Right lobe of liver (tissue), 6 donors: Measurements from ENCODE around the gene PSMC3IP. TPM values are rescaled to one million over a fixed set of nuclear protein-coding genes. Genes with fewer than 3 reads are reported as not detected.
A peak's percentile ranks its signal among the peaks of the same experiment; 100 is the strongest.

Source experiments
- ATAC-seq, 4 donors: fragments of 200-7000 bp; cut with Tn5 transposase; one replicate each; pipeline ENCODE4 v1.9.1; 2020; ENCODE audit warnings: mild to moderate bottlenecking in 4 of 4, moderate library complexity in 4 of 4
- DNase-seq, 3 donors: peaks; one replicate each; pipeline ENCODE4 v3.0.0-alpha.2; 2020
- H3K27ac ChIP-seq, 3 donors: fragments of 200-600 bp; one replicate each; pipeline ENCODE4 v1.8.0; 2022
- H3K27me3 ChIP-seq, 2 donors: fragments of 200-600 bp; one replicate each; pipeline ENCODE4 v1.8.0; 2022
- H3K36me3 ChIP-seq, 4 donors: fragments of 200-600 bp; sonication (generic) in 1 of 4; one replicate each; pipeline versions ENCODE4 v1.5.1 to v1.8.0; 2017 to 2022; ENCODE audit warnings: control low read depth in 1 of 4
- H3K4me1 ChIP-seq, 4 donors: fragments of 200-600 bp; sonication (generic) in 1 of 4; one replicate each; pipeline versions ENCODE4 v1.5.1 to v1.8.0; 2017 to 2022; ENCODE audit warnings: control low read depth in 1 of 4
- H3K4me3 ChIP-seq, 3 donors: fragments of 200-600 bp; one replicate each; pipeline ENCODE4 v1.8.0; 2022
- H3K9me3 ChIP-seq, 4 donors: fragments of 200-600 bp; sonication (generic) in 1 of 4; one replicate each; pipeline versions ENCODE4 v1.5.1 to v1.8.0; 2017 to 2022; ENCODE audit warnings: control low read depth in 1 of 4
- POLR2A ChIP-seq: fragments of 450-650 bp; IDR thresholded peaks from one replicate; pipeline ENCODE4 v1.6.1; 2017; ENCODE audit warnings: antibody characterized with exemption, mild to moderate bottlenecking
- WGBS: methylation state at CpG from one replicate; pipeline ENCODE4 v1.1.6; 2018; ENCODE audit warnings: low coverage, low lambda C conversion rate; ENCODE audit not compliant: insufficient coverage; ENCODE audit errors: missing lambda C conversion rate; 5-methylcytosine and 5-hydroxymethylcytosine counted together
- intact Hi-C, 2 donors: fragments of 100-400 bp; cut with DNase I; formaldehyde crosslinking; loops; one replicate each; pipeline versions ENCODE4 v1.11.2 to v1.14.1; 2022
- total RNA-seq, 6 experiments: library from RNA; depleted of rRNA in 2 of 6; stranded (reverse); fragments of >200 nt in 2 of 6; fragmentation: NEBNext Ultra II Directional in 3 of 6; extraction: Animal tissue kit (Norgen Biotek cat#: 25700) in 3 of 6; gene quantifications; one replicate each; pipeline versions ENCODE4 v1.1.0 to v1.2.4, GENCODE V29; 2016 to 2023
- TF ChIP-seq, protein P1 (sequence below), 4 donors: fragments of 200-600 bp in 3 of 4; fragments of 450-650 bp in 1 of 4; IDR thresholded peaks; one replicate each; pipeline versions ENCODE4 v1.5.1 to v1.8.0; 2016 to 2022; ENCODE audit warnings: antibody characterized with exemption in 4 of 4, mild to moderate bottlenecking in 2 of 4
- donor health status: DM: no; HTN: yes; CAD: no.
- donor health status: DM: no; HTN: no; CAD: no.
- donor health status: DM: no; HTN: no; CAD: no.
- donor health status: DM: no; HTN: yes; CAD: no.
- donor health status: DM: no; HTN: yes; CAD: no.

The PSMC3IP gene
- total RNA-seq, 6 experiments from 2014 or later = 0.26 to 2.4 (median 0.76) TPM

DNA sequence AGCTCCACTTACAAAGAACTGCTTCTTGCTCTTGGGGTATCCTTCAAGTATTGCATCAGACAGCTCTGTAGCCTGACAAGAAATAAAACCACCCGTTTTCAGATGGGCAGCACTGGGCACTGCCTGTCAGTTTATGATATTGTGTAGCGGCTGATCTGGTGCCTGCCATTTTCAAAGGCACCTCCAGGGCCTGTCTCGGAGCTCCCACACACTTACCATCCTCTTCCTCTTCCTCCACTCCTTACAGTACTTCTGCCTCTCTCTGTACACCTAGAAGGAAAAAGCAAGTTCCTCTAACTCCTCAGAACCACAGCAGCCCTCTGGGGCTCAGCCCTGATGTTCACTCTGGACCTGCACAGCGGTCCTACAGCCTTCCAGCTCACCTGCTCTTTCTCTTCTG, 4.4 kb downstream of the PSMC3IP start:
- WGBS = 63% methylated on average over 3 of the region's 4 CpGs
- Histone ChIP-seq H3K4me3 (no peak overlapping the region), H3K4me1 (peaks cover 0 to 36% (median 10%) of the 10 kb centered on the region in 4 donors), H3K9me3 (no peaks in the 10 kb centered on the region), H3K27me3 (no peaks in the 10 kb centered on the region), H3K36me3 (peaks cover 11 to 57% (median 28%) of the 10 kb centered on the region in 4 donors), H3K27ac (no peak overlapping the region)
- ATAC-seq (no peak), DNase-seq (no peak)
- TF ChIP-seq, protein P1, sequence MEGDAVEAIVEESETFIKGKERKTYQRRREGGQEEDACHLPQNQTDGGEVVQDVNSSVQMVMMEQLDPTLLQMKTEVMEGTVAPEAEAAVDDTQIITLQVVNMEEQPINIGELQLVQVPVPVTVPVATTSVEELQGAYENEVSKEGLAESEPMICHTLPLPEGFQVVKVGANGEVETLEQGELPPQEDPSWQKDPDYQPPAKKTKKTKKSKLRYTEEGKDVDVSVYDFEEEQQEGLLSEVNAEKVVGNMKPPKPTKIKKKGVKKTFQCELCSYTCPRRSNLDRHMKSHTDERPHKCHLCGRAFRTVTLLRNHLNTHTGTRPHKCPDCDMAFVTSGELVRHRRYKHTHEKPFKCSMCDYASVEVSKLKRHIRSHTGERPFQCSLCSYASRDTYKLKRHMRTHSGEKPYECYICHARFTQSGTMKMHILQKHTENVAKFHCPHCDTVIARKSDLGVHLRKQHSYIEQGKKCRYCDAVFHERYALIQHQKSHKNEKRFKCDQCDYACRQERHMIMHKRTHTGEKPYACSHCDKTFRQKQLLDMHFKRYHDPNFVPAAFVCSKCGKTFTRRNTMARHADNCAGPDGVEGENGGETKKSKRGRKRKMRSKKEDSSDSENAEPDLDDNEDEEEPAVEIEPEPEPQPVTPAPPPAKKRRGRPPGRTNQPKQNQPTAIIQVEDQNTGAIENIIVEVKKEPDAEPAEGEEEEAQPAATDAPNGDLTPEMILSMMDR (IDR thresholded peaks at IDR 0.05) = no peak
- no peak for TF ChIP-seq POLR2A
- intact Hi-C loops = no loop called here

DNA sequence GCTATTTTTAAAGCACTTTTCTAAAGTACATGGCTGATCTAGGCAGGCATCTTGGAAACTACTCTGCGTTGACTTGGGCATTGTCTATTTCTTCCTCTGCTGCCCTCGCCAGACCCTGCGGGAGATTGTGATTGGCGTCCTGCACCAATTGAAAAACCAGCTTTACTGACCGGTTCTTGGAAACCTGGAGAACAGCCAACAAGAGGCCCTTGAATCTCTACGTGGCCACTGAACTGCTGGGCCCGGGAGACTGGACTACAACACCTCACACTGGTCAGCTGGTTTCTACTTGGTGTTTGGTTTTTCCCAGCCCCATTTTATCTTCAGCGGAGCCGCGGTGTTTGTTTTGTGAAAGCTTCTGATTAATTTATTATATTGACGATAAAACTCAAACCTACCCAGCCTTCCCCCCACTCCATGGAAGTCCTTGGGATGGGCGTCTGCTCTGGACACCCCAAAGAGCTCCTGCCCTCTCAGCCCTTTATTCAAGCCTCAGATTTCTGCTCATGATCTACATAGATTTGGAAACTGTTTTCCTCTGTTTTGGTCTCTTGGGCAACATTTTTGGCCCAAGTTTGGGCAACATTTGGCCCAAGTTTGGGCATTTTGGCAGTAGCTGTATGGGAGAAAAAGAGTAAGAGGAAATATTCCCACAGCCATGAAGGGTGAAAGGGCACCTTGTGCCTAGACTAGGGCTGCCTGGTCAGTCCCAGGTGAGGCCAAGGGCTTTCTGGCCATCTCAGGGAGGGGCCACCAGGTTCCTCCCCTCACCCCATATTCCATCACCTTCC, 5.9 kb downstream of the PSMC3IP start:
- H3K9me3 ChIP-seq = no peaks in the 10 kb centered on the region
- peak in 1 of 3 donors; percentile 62 for DNase-seq

DNA sequence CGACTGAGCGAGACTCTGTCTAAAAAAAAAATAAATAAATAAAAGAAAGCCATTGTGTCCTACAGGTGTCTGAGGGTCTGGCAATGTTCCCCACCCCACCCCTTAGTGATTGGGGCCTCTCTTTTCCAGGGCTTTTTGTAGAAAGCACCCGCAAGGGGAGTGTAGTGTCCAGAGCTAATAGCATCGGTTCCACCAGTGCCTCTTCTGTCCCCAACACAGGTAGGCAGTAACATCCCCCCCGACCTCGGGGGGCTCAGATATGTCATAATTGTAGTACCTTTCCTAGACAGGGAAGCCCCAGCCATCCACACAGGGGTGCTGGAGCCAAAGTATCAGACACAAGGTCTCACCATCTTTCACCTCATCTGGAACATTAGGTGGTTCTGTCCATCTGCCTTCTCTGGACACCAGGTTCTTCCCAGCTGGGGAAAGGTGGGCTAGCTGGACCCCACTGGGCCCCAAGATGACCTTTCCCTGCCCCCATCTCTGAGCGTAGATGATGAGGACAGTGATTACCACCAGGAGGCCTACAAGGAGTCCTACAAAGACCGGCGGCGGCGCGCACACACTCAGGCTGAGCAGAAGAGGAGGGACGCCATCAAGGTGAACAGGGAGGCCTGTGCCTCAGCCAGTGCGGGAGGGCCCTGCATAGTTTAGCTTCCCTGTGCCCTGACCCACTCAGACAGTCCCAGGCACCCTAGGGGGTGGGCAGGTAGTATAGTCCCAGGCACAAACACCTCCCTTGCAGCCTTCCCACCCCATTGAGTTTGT, 9.0 kb downstream of the PSMC3IP start:
- intact Hi-C loops = no loop called here
- Histone ChIP-seq H3K27me3 (no peaks in the 10 kb centered on the region), H3K27ac (peak overlapping the region in 2 of 3 donors; percentile 86 to 94), H3K4me3 (no peak overlapping the region), H3K36me3 (peaks cover 10 to 61% (median 27%) of the 10 kb centered on the region in 4 donors), H3K9me3 (no peaks in the 10 kb centered on the region), H3K4me1 (peaks cover 0 to 66% (median 25%) of the 10 kb centered on the region in 4 donors)
- no peak for DNase-seq
- WGBS = 50% methylated on average over 2 of the region's 14 CpGs
- TF ChIP-seq POLR2A = no peak
- TF ChIP-seq, protein P1 (IDR thresholded peaks at IDR 0.05) = no peak
- ATAC-seq = no peak

More for the DNA sequence above, 5.9 kb downstream of the PSMC3IP start:
- peak in 3 of 4 donors; percentile 2 to 30 (median 4) for ATAC-seq
- intact Hi-C loops = no loop called here
- TF ChIP-seq, protein P1 (IDR thresholded peaks at IDR 0.05) = no peak
- no peak for TF ChIP-seq POLR2A
- H3K4me3 ChIP-seq = no peak overlapping the region
- WGBS = 55% methylated on average over 5 of the region's 12 CpGs
- no peaks in the 10 kb centered on the region for H3K27me3 ChIP-seq
- H3K4me1 ChIP-seq = peaks cover 0 to 35% (median 9%) of the 10 kb centered on the region in 4 donors
- H3K36me3 ChIP-seq = peaks cover 11 to 57% (median 28%) of the 10 kb centered on the region in 4 donors
- peak overlapping the region in 1 of 3 donors; percentile 51 for H3K27ac ChIP-seq

DNA sequence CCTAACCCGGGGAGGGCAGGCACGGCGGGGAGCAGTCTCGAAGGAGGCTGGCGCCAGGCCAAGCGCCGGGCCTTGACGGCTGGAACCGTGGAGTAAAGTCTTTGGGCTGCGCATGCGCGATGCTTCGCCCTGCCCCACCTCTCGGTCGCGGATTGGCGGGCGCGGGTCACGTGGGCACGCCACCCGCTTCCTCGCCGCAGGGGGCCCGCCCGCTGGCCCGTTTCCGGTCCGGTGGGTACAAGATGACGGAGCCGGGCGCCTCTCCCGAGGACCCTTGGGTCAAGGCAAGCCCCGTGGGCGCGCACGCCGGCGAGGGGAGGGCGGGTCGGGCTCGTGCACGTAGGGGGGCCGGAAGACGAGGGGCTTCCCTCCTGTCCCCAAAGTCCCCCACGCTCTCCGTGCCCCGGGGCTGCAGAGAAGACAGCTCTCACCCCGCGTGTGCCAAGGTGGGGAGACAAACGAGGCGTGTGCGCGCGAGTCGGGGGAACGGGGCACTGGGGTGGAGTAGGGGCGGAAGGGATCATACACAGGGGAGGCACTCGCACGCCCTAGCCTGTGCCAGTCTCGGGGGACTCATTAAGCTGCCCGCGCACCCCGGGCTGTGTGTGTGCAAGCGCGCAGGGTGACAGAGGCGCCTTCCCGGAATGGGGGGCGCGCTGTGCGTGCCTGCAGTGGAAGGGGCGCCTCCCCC, 10.5 kb downstream of the PSMC3IP start, which contains the start of gene MLX:
Gene MLX, plus strand, starts transcription at position 218 of the 691 bp plus-strand sequence. Its CDS starts 25 bp downstream, at position 243.
- H3K36me3 ChIP-seq = peaks cover 0 to 46% (median 15%) of the 10 kb centered on the region in 4 donors
- no peaks in the 10 kb centered on the region for H3K9me3 ChIP-seq
- no peaks in the 10 kb centered on the region for H3K27me3 ChIP-seq
- DNase-seq (peak; percentile 95 to 96 (median 96)), ATAC-seq (peak; percentile 60 to 73 (median 68))
- H3K4me1 ChIP-seq = peaks cover 0 to 70% (median 29%) of the 10 kb centered on the region in 4 donors
- peak within 1 kb of the TSS; percentile 83 to 99 (median 98) for H3K4me3 ChIP-seq
- TF ChIP-seq POLR2A = peak; percentile 46
- TF ChIP-seq, protein P1 (IDR thresholded peaks at IDR 0.05) = no peak
- WGBS = 0% methylated on average over 6 of the region's 72 CpGs
- H3K27ac ChIP-seq = peak within 1 kb of the TSS; percentile 86 to 94 (median 86)
- intact Hi-C loops = no loop called here
